CD1c-positive myeloid dendritic cell (primary cell): ENCODE results near the gene COL4A4.
"Not testable (repeated sequence)": the region's sequence is repeated elsewhere in the genome, so short reads cannot be mapped to it uniquely, and the experiment has no call there.

Experiments
- DNase-seq: peaks from one replicate; pipeline ENCODE4 v3.0.0-alpha.2; 2016; ENCODE audit errors: extremely low spot score

Gene COL4A4

DNA sequence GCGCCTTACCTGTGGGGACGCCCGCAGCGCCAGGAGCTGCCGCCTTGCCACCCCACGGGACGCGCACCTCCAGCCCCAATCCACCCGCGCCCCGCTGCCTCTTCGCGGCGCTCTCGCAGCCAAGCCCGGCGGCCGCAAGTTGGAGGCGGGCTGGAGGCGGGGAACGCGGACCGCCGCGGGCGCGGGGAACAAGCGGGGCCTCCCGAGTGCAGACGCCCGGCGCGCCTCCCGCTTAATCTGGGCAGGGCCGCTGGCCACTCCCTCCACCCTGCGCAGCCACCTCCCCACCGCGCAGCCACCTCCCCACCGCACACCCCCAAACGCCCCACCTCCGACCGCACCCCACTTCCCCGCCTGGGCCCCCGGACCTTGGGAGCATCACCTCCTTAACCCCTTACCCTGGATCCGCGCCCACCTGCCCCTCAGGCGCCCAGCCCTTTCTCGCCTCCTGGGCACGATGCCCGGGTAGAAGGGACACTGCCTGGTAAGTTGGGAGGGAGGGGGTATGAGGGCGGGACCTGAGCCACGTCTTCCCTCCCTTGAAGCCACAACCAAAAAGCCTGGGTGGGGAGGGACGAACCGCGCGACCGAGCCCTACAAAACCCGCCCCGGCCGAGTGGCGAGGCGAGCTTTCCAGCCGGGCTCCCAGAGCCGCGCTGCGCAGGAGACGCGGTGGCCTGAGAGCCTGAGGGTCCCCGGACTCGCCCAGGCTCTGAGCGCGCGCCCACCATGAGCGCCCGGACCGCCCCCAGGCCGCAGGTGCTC, at the start of gene COL4A4, which contains the start of gene COL4A3:
Gene COL4A4 (minus strand): TSS at position 208 of the 765 bp plus-strand sequence. CDS start 16,722 bp downstream, outside the sequence.
Gene COL4A3 (plus strand): TSS at position 627 of the 765 bp plus-strand sequence. CDS start 103 bp downstream, at position 730.
- DNase-seq = no peak

DNA sequence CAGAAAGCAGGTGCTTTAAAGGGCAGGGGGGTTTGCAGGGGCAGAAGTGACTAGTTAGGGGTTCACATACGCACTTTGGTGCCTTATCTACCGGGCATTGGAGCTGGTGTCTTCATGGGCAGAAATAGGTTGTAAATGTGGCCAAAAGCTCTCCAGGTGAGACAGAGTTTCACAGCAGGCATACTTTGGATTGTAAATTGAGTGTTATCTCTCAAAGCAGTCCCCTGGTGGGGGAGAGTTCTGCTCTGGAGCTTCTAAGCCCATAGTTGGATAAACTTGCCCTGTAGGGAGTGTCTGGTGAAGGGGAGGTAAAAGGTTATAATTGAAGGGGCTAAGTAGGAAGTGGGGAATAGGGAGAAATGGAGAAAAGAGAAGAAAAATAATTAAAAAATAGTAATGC, 43.6 kb upstream of the COL4A4 start:
- no peak for DNase-seq

GRCh38 chr2:227206406-227206805, 42.4 kb upstream of the COL4A4 start:
- no peak for DNase-seq

GRCh38 chr2:227205701-227206100, 41.7 kb upstream of the COL4A4 start:
- no peak for DNase-seq

- DNase-seq = no peak
Observed at GRCh38 chr2:227204452-227204851, 40.4 kb upstream of the COL4A4 start.

DNA sequence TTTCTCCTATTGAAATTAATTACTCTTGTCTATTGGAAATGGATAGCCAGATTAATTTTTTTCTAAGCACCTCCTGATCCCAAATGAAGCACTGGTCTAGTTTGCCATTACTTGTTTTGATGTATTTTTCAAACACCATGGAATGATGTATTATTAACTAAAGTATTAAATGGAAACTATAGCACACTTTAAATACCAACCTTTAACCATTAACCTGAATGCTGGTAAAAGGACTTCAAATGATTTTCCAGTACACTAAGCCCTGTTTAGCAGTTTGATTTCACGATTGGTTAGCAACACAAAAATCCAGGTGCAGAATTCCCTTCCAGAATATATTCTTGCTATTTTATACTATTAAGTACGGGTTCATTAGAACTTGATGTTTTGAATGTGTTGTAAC, 37.8 kb upstream of the COL4A4 start:
- DNase-seq = no peak

DNA sequence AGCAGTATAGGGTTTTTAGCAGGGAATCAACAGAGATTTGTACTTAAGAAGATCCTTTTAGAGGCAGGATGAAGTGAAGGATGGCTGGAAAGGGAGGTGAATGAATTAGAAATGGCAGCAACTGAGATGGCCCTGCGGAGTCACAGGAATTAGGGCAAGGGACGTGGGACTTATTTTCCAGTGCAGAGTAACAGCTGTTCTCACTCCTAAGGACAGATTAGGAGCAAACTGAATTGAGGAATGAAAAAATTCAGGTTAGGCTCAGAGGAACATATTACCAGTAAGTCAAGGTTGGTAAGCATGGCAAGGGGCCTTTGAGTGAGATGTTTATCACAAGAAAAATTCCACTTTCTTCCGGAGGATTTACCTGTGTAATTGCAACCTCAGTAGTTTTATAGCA, 34.9 kb upstream of the COL4A4 start:
- DNase-seq = no peak

- DNase-seq = no peak
Observed at GRCh38 chr2:227194219-227194618, 30.2 kb upstream of the COL4A4 start.

GRCh38 chr2:227192491-227192890, 28.5 kb upstream of the COL4A4 start:
- no peak for DNase-seq

GRCh38 chr2:227191367-227191766, 27.4 kb upstream of the COL4A4 start:
- no peak for DNase-seq

DNA sequence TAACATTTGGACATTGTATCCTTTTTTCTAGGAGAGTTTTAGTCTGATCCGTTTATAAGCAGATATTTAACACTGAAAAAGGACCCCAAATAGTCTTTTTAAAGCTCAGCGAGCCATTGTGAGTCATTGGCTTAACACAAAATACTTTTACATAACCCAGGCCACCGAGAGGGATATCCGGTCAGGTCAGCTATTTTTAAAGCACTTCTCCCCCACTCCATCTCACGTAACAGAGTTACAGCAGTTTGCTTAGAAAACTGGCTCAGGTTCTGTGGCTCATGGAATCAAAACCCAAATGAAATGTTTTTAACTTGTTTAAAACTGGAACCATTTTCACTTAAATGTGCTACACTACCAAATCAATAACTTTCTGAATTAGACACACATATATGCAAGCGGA, 24.3 kb upstream of the COL4A4 start:
- DNase-seq = no peak

DNA sequence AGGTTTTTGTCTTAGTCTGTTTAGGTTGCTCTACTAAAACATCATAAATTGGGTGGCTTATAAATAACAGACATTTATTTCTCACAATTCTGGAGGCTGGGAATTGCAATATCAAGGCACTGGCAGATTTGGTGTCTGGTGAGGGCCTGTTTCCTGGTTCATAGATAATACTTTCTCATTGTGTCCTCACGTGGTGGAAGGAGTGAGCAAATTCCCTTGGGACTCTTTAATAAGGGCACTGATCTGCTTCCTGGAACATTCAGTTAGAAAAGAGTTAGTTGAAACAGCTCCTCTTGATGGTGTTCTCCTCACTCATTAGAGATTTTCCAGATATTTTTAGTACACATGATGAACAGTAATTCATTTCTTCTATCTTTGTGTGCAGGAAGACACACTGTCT, 22.7 kb upstream of the COL4A4 start:
- no peak for DNase-seq

GRCh38 chr2:227185615-227186232, 21.7 kb upstream of the COL4A4 start:
- no peak for DNase-seq

- DNase-seq = no peak
Observed at GRCh38 chr2:227183657-227184367, 19.8 kb upstream of the COL4A4 start.

GRCh38 chr2:227182765-227183164, 18.8 kb upstream of the COL4A4 start:
- no peak for DNase-seq

DNA sequence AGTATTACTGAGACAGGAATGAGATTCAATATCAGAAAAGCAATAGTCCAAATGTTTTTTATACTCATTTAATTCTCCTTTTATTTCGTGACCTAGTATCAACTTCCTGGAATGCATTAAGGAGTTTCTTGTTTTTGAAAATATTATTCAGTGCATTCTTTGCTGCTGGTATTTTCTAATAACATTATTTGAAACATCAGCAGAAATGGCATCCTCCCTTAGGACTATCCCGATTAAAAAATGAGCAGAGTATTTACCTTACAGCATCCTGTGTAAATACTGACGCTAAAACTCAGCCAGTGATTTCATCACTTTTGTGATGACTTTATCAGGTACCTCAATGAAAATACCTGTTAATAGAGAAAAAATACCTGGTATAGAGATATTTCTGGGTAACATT, 16.8 kb upstream of the COL4A4 start:
- DNase-seq = no peak

GRCh38 chr2:227179988-227180685, 16.1 kb upstream of the COL4A4 start:
- DNase-seq = no peak

GRCh38 chr2:227177592-227178336, 13.8 kb upstream of the COL4A4 start:
- no peak for DNase-seq

- DNase-seq = not testable (repeated sequence)
Observed at GRCh38 chr2:227171779-227172178, 7.8 kb upstream of the COL4A4 start.

GRCh38 chr2:227164763-227165291, 822 bp upstream of the COL4A4 start:
- DNase-seq = no peak

DNA sequence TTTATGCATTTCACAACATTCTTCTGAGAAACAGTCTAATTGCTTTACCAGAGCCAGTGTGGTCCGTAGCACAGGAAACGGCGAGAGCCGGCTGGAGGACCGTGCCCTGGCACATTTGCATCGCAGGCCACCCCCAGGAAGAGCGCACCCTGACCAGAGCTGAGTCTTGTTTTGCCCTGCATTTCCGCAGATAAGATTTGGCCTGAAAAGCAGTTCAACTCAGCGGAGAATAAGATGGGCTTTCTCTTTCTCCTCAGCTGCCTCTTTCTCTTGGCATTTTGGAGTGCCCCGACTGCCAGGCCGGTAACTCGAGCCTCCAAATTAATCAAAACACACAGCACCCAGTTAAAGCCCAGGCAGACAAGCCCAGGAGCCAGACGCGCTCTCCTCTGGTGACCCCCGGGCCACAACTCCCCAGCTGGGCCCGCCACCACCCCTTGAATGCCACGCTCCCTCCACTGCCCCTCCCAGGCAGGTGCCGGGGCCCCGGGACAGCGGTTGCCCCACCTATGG, 464 bp downstream of the COL4A4 start:
- DNase-seq = no peak
